Astrocyte of the cerebellum (primary cell): ENCODE measurements around the gene RBP3.

Experiments used
- DNase-seq: peaks from one replicate; pipeline ENCODE4 v3.0.0-alpha.2; 2011; ENCODE audit warnings: low read depth
- H3K4me3 ChIP-seq: 2 replicates; pipeline ENCODE4 v1.5.1; 2011; ENCODE audit warnings: mild to moderate bottlenecking, low read depth, low read length, moderate library complexity
- in situ Hi-C: cut with HindIII; loops from 2 replicates; pipeline ENCODE4 v1.10.0; 2017; ENCODE audit warnings: low sequenced_read_pairs
- TF ChIP-seq, protein P1 (sequence below): IDR thresholded peaks from 2 replicates; pipeline ENCODE4 v1.5.1; 2012; ENCODE audit warnings: low read length, low read depth, moderate library complexity, mild to moderate bottlenecking; ENCODE audit errors: missing control alignments

The RBP3 gene

DNA sequence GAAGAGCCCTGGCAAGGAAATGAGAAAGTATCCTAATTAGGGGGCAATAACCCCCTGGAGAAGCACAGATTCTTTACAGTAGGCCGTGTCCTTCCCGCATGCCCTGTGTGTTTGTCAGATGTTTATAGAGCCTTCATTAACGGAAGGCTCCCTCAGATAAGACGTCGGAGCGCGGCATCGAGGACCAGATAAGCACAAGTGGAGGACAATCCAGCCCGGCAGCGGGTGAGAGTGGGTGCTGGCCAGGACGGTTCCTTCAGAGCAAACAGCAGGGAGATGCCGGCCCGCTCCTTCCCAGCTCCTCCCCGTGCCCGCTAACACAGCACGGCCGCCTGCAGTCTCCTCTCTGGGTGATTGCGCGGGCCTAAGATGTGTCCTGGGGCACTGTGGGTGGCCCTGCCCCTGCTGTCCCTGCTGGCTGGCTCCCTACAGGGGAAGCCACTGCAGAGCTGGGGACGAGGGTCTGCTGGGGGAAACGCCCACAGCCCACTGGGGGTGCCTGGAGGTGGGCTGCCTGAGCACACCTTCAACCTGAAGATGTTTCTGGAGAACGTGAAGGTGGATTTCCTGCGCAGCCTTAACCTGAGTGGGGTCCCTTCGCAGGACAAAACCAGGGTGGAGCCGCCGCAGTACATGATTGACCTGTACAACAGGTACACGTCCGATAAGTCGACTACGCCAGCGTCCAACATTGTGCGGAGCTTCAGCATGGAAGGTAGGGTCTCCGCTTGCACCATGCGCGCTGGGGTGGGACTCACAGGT is 25.7 kb upstream of the RBP3 start, which contains the start of gene GDF2:
Gene GDF2, plus strand, starts transcription at position 155 of the 762 bp plus-strand sequence. Its CDS starts 215 bp downstream, at position 370.
- no peak within 1 kb of the TSS for H3K4me3 ChIP-seq
- no peak for DNase-seq
- TF ChIP-seq, protein P1, sequence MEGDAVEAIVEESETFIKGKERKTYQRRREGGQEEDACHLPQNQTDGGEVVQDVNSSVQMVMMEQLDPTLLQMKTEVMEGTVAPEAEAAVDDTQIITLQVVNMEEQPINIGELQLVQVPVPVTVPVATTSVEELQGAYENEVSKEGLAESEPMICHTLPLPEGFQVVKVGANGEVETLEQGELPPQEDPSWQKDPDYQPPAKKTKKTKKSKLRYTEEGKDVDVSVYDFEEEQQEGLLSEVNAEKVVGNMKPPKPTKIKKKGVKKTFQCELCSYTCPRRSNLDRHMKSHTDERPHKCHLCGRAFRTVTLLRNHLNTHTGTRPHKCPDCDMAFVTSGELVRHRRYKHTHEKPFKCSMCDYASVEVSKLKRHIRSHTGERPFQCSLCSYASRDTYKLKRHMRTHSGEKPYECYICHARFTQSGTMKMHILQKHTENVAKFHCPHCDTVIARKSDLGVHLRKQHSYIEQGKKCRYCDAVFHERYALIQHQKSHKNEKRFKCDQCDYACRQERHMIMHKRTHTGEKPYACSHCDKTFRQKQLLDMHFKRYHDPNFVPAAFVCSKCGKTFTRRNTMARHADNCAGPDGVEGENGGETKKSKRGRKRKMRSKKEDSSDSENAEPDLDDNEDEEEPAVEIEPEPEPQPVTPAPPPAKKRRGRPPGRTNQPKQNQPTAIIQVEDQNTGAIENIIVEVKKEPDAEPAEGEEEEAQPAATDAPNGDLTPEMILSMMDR, result no peak
- in situ Hi-C loops, result no loop called here

- DNase-seq, result no peak
- in situ Hi-C loops, result no loop called here
- no peak overlapping the region for H3K4me3 ChIP-seq
- TF ChIP-seq, protein P1, result no peak
These were observed 25.1 kb upstream of the RBP3 start for GRCh38 chr10:47323087-47323486.

GRCh38 chr10:47323636-47324296 is 24.4 kb upstream of the RBP3 start:
- H3K4me3 ChIP-seq, result no peak overlapping the region
- TF ChIP-seq, protein P1, result no peak
- in situ Hi-C loops, result no loop called here

DNA sequence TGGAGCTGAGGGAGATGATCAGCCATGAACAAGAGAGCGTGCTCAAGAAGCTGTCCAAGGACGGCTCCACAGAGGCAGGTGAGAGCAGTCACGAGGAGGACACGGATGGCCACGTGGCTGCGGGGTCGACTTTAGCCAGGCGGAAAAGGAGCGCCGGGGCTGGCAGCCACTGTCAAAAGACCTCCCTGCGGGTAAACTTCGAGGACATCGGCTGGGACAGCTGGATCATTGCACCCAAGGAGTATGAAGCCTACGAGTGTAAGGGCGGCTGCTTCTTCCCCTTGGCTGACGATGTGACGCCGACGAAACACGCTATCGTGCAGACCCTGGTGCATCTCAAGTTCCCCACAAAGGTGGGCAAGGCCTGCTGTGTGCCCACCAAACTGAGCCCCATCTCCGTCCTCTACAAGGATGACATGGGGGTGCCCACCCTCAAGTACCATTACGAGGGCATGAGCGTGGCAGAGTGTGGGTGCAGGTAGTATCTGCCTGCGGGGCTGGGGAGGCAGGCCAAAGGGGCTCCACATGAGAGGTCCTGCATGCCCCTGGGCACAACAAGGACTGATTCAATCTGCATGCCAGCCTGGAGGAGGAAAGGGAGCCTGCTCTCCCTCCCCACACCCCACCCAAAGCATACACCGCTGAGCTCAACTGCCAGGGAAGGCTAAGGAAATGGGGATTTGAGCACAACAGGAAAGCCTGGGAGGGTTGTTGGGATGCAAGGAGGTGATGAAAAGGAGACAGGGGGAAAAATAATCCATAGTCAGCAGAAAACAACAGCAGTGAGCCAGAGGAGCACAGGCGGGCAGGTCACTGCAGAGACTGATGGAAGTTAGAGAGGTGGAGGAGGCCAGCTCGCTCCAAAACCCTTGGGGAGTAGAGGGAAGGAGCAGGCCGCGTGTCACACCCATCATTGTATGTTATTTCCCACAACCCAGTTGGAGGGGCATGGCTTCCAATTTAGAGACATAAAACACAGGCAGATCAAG is 22.6 kb upstream of the RBP3 start:
- no peak for DNase-seq
- H3K4me3 ChIP-seq, result no peak overlapping the region
- in situ Hi-C loops, result no loop called here
- TF ChIP-seq, protein P1, result no peak

More at GRCh38 chr10:47323636-47324296, 24.4 kb upstream of the RBP3 start:
- no peak for DNase-seq

- no peak for DNase-seq
- in situ Hi-C loops, result no loop called here
- H3K4me3 ChIP-seq, result no peak overlapping the region
- TF ChIP-seq, protein P1, result no peak
These were observed 21.7 kb upstream of the RBP3 start for GRCh38 chr10:47326306-47326926.
